SH-SY5Y (cell line): ENCODE measurements around the gene TNS1.

Experiments
- GATA2 ChIP-seq: IDR thresholded peaks from 2 replicates; pipeline ENCODE4 v1.6.1; 2011; ENCODE audit warnings: mild to moderate bottlenecking, low read depth, low read length
- GATA3 ChIP-seq: IDR thresholded peaks from 2 replicates; pipeline ENCODE4 v1.6.1; 2011; ENCODE audit warnings: low read depth, mild to moderate bottlenecking, low read length, moderate library complexity

DNA sequence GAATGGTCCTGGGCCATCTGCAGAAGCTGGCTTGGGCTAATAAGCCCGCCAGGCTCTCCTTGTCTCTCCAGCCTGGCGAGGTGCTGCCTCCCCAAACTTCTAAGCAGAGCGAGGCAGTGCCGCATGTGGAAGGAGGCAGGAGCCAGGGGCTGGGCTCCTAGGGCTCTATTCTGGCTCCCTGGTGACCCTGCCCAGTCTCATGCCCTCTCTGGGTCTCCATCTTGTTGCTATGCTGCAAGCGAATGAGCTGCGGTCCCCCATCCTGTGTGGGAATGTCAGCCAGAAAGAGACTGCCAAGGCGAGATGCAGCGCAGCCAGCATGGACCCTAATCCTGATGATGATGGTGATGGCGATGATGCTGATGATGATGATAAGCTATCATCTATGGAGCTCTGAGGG, 48.7 kb downstream of the TNS1 start:
- TF ChIP-seq GATA2 (0 out of 2 replicates have a peak, but pooled peaks have one; percentile 26), GATA3 (no peak)
